ENCODE results near the gene FGF19. TPM values are rescaled to one million over a fixed set of nuclear protein-coding genes. Genes with fewer than 3 reads are reported as not detected.

Gene FGF19
- 0.03 and 0.05 TPM in 2 replicates for polyA plus RNA-seq (2013)

- Histone ChIP-seq H2BK5ac (ENCODE audit: low read depth, low read length, poor library complexity) (no peak within 1 kb of the TSS), H3K18ac (ENCODE audit: low read length) (no peak within 1 kb of the TSS), H3K79me1 (ENCODE audit: low read length) (no peaks in the 10 kb centered on the region), H3K36me3 (ENCODE audit: control insufficient read depth in 1 of 2, insufficient read depth in 2 of 2, low read length in 2 of 2) (no peaks in the 10 kb centered on the region), H3K4me3 (ENCODE audit: low read depth, low read length) (no peak within 1 kb of the TSS), H3K9ac (ENCODE audit: low read length) (no peak within 1 kb of the TSS), H2BK120ac (ENCODE audit: insufficient read depth, low read length, poor library complexity) (no peak within 1 kb of the TSS), H3K27me3 (ENCODE audit: insufficient read depth, low read length) (peaks cover 45% of the 10 kb centered on the region), H2AK5ac (ENCODE audit: low read length) (no peak within 1 kb of the TSS), H3K4ac (ENCODE audit: low read depth, low read length) (no peak within 1 kb of the TSS), H3K14ac (ENCODE audit: low read length) (no peak within 1 kb of the TSS), H3K4me1 (ENCODE audit: control insufficient read depth in 1 of 2, insufficient read depth in 2 of 2, low read length in 2 of 2) (peaks cover 8 to 17% of the 10 kb centered on the region in 2 experiments), H3K9me3 (ENCODE audit: insufficient read depth, low read depth, low read length) (peaks cover 3% of the 10 kb centered on the region), H4K8ac (ENCODE audit: low read depth, low read length) (no peak within 1 kb of the TSS), H4K12ac (ENCODE audit: low read depth, low read length) (no peak within 1 kb of the TSS), H2AFZ (ENCODE audit: insufficient read depth, low read length, poor library complexity) (no peak within 1 kb of the TSS), H2BK12ac (ENCODE audit: low read length) (no peak within 1 kb of the TSS), H3K23ac (ENCODE audit: low read length) (no peak within 1 kb of the TSS), H3K27ac (ENCODE audit: low read depth, low read length) (no peak within 1 kb of the TSS), H3K4me2 (ENCODE audit: low read length) (peak within 1 kb of the TSS; percentile 47), H3K79me2 (ENCODE audit: control insufficient read depth, insufficient read depth, low read length, poor library complexity) (no peaks in the 10 kb centered on the region), H4K91ac (ENCODE audit: low read depth, low read length) (no peak within 1 kb of the TSS)
- no CpG with 5 or more reads among the region's 67 CpGs for WGBS (ENCODE audit: extremely low coverage, insufficient coverage, insufficient read length)
- no peak for DNase-seq
Observed at GRCh38 chr11:69703768-69704507, at the start of gene FGF19. TSS of gene FGF19 (minus strand) at chr11:69704022. CDS start at chr11:69703876, 146 bp downstream.

GRCh38 chr11:69752890-69753289 is 49.1 kb upstream of the FGF19 start:
- Histone ChIP-seq H3K36me3 (ENCODE audit: control insufficient read depth in 1 of 2, insufficient read depth in 2 of 2, low read length in 2 of 2) (no peaks in the 10 kb centered on the region), H3K27me3 (ENCODE audit: insufficient read depth, low read length) (no peaks in the 10 kb centered on the region), H2BK12ac (ENCODE audit: low read length) (no peak overlapping the region), H3K27ac (ENCODE audit: low read depth, low read length) (no peak overlapping the region), H3K4me2 (ENCODE audit: low read length) (no peak overlapping the region), H3K18ac (ENCODE audit: low read length) (no peak overlapping the region), H2AFZ (ENCODE audit: insufficient read depth, low read length, poor library complexity) (no peak overlapping the region), H2BK5ac (ENCODE audit: low read depth, low read length, poor library complexity) (no peak overlapping the region), H3K14ac (ENCODE audit: low read length) (no peak overlapping the region), H4K91ac (ENCODE audit: low read depth, low read length) (no peak overlapping the region), H3K9ac (ENCODE audit: low read length) (no peak overlapping the region), H2AK5ac (ENCODE audit: low read length) (no peak overlapping the region), H3K79me1 (ENCODE audit: low read length) (peaks cover 1% of the 10 kb centered on the region), H2BK120ac (ENCODE audit: insufficient read depth, low read length, poor library complexity) (no peak overlapping the region), H3K4me1 (ENCODE audit: control insufficient read depth in 1 of 2, insufficient read depth in 2 of 2, low read length in 2 of 2) (no peaks in the 10 kb centered on the region), H3K4me3 (ENCODE audit: low read depth, low read length) (no peak overlapping the region), H3K9me3 (ENCODE audit: insufficient read depth, low read depth, low read length) (peaks cover 5% of the 10 kb centered on the region), H3K4ac (ENCODE audit: low read depth, low read length) (no peak overlapping the region), H4K8ac (ENCODE audit: low read depth, low read length) (no peak overlapping the region), H3K23ac (ENCODE audit: low read length) (no peak overlapping the region), H4K12ac (ENCODE audit: low read depth, low read length) (no peak overlapping the region), H3K79me2 (ENCODE audit: control insufficient read depth, insufficient read depth, low read length, poor library complexity) (no peaks in the 10 kb centered on the region)
- no CpG with 5 or more reads among the region's 4 CpGs for WGBS (ENCODE audit: extremely low coverage, insufficient coverage, insufficient read length)
- DNase-seq, result no peak

GRCh38 chr11:69750875-69751597 is 47.2 kb upstream of the FGF19 start:
- WGBS (ENCODE audit: extremely low coverage, insufficient coverage, insufficient read length), result no CpG with 5 or more reads among the region's 11 CpGs
- Histone ChIP-seq H2BK12ac (ENCODE audit: low read length) (no peak overlapping the region), H4K12ac (ENCODE audit: low read depth, low read length) (no peak overlapping the region), H3K79me2 (ENCODE audit: control insufficient read depth, insufficient read depth, low read length, poor library complexity) (no peaks in the 10 kb centered on the region), H3K27ac (ENCODE audit: low read depth, low read length) (no peak overlapping the region), H4K8ac (ENCODE audit: low read depth, low read length) (no peak overlapping the region), H4K91ac (ENCODE audit: low read depth, low read length) (no peak overlapping the region), H3K4me2 (ENCODE audit: low read length) (no peak overlapping the region), H3K18ac (ENCODE audit: low read length) (no peak overlapping the region), H2AFZ (ENCODE audit: insufficient read depth, low read length, poor library complexity) (no peak overlapping the region), H3K9me3 (ENCODE audit: insufficient read depth, low read depth, low read length) (peaks cover 5% of the 10 kb centered on the region), H3K36me3 (ENCODE audit: control insufficient read depth in 1 of 2, insufficient read depth in 2 of 2, low read length in 2 of 2) (no peaks in the 10 kb centered on the region), H3K14ac (ENCODE audit: low read length) (no peak overlapping the region), H2BK120ac (ENCODE audit: insufficient read depth, low read length, poor library complexity) (no peak overlapping the region), H3K27me3 (ENCODE audit: insufficient read depth, low read length) (no peaks in the 10 kb centered on the region), H3K9ac (ENCODE audit: low read length) (no peak overlapping the region), H3K23ac (ENCODE audit: low read length) (no peak overlapping the region), H3K4me3 (ENCODE audit: low read depth, low read length) (no peak overlapping the region), H3K4me1 (ENCODE audit: control insufficient read depth in 1 of 2, insufficient read depth in 2 of 2, low read length in 2 of 2) (peaks cover 5 to 11% of the 10 kb centered on the region in 2 experiments), H2AK5ac (ENCODE audit: low read length) (no peak overlapping the region), H3K79me1 (ENCODE audit: low read length) (peaks cover 6% of the 10 kb centered on the region), H2BK5ac (ENCODE audit: low read depth, low read length, poor library complexity) (no peak overlapping the region), H3K4ac (ENCODE audit: low read depth, low read length) (no peak overlapping the region)
- DNase-seq, result no peak

- no peak overlapping the region for H2BK12ac ChIP-seq (ENCODE audit: low read length)
- no peak overlapping the region for H2BK120ac ChIP-seq (ENCODE audit: insufficient read depth, low read length, poor library complexity)
- H4K91ac ChIP-seq (ENCODE audit: low read depth, low read length), result no peak overlapping the region
- no peak overlapping the region for H2AFZ ChIP-seq (ENCODE audit: insufficient read depth, low read length, poor library complexity)
- no peak overlapping the region for H3K18ac ChIP-seq (ENCODE audit: low read length)
- no peak overlapping the region for H4K12ac ChIP-seq (ENCODE audit: low read depth, low read length)
- H2BK5ac ChIP-seq (ENCODE audit: low read depth, low read length, poor library complexity), result no peak overlapping the region
- H3K4me1 ChIP-seq (ENCODE audit: control insufficient read depth in 1 of 2, insufficient read depth in 2 of 2, low read length in 2 of 2), result peaks cover 13 to 18% of the 10 kb centered on the region in 2 experiments
- H3K4me3 ChIP-seq (ENCODE audit: low read depth, low read length), result no peak overlapping the region
- H3K79me1 ChIP-seq (ENCODE audit: low read length), result peaks cover 12% of the 10 kb centered on the region
- H3K36me3 ChIP-seq (ENCODE audit: control insufficient read depth in 1 of 2, insufficient read depth in 2 of 2, low read length in 2 of 2), result no peaks in the 10 kb centered on the region
- H3K23ac ChIP-seq (ENCODE audit: low read length), result no peak overlapping the region
- no peak overlapping the region for H3K4ac ChIP-seq (ENCODE audit: low read depth, low read length)
- no peak overlapping the region for H3K9ac ChIP-seq (ENCODE audit: low read length)
- no peak overlapping the region for H4K8ac ChIP-seq (ENCODE audit: low read depth, low read length)
- H3K14ac ChIP-seq (ENCODE audit: low read length), result no peak overlapping the region
- H3K79me2 ChIP-seq (ENCODE audit: control insufficient read depth, insufficient read depth, low read length, poor library complexity), result no peaks in the 10 kb centered on the region
- WGBS (ENCODE audit: extremely low coverage, insufficient coverage, insufficient read length), result no CpG with 5 or more reads among the region's 11 CpGs
- H3K27me3 ChIP-seq (ENCODE audit: insufficient read depth, low read length), result no peaks in the 10 kb centered on the region
- peaks cover 5% of the 10 kb centered on the region for H3K9me3 ChIP-seq (ENCODE audit: insufficient read depth, low read depth, low read length)
- H3K27ac ChIP-seq (ENCODE audit: low read depth, low read length), result no peak overlapping the region
- no peak for DNase-seq
- H3K4me2 ChIP-seq (ENCODE audit: low read length), result no peak overlapping the region
- no peak overlapping the region for H2AK5ac ChIP-seq (ENCODE audit: low read length)
Observed at GRCh38 chr11:69750108-69750850, 46.5 kb upstream of the FGF19 start.
